H9 (cell line): Measurements from ENCODE around the gene TXNDC8. TPM values are rescaled to one million over a fixed set of nuclear protein-coding genes. Genes with fewer than 3 reads are reported as not detected.

ENCODE experiments used
- DNase-seq: peaks from one replicate; pipeline ENCODE4 v3.0.0-alpha.2; 2017
- H2AFZ ChIP-seq: one replicate; pipeline ENCODE4 v1.6.1; 2013; ENCODE audit warnings: mild to moderate bottlenecking, low read length, control low read depth, moderate library complexity
- H2AK5ac ChIP-seq: 2 replicates; pipeline ENCODE4 v1.6.1; 2013; ENCODE audit warnings: low read length, control low read depth, mixed read lengths; ENCODE audit not compliant: insufficient read length
- H2BK120ac ChIP-seq: one replicate; pipeline ENCODE4 v1.6.1; 2013; ENCODE audit warnings: low read depth, mild to moderate bottlenecking, low read length, control low read depth, inconsistent platforms; ENCODE audit not compliant: poor library complexity, severe bottlenecking
- H2BK12ac ChIP-seq: 2 replicates; pipeline ENCODE4 v1.6.1; 2013; ENCODE audit warnings: low read length, control low read depth, mixed read lengths, low read depth; ENCODE audit not compliant: insufficient read length
- H2BK15ac ChIP-seq: 2 replicates; pipeline ENCODE4 v1.6.1; 2013; ENCODE audit warnings: low read depth, low read length, control low read depth
- H2BK20ac ChIP-seq: one replicate; pipeline ENCODE4 v1.6.1; 2013; ENCODE audit warnings: low read depth, mild to moderate bottlenecking, low read length, control low read depth, inconsistent platforms; ENCODE audit not compliant: poor library complexity, severe bottlenecking
- H2BK5ac ChIP-seq: 2 replicates; pipeline ENCODE4 v1.6.1; 2013; ENCODE audit warnings: low read length, control low read depth, mixed read lengths; ENCODE audit not compliant: insufficient read length
- H3K14ac ChIP-seq: 2 replicates; pipeline ENCODE4 v1.6.1; 2013; ENCODE audit warnings: low read length, control low read depth; ENCODE audit not compliant: insufficient read depth
- H3K18ac ChIP-seq: 2 replicates; pipeline ENCODE4 v1.6.1; 2013; ENCODE audit warnings: low read depth, mild to moderate bottlenecking, mixed read lengths, low read length, control low read depth; ENCODE audit not compliant: insufficient read length
- H3K23ac ChIP-seq: 2 replicates; pipeline ENCODE4 v1.6.1; 2013; ENCODE audit warnings: low read length, control low read depth, mixed read lengths, low read depth; ENCODE audit not compliant: insufficient read length
- H3K23me2 ChIP-seq: 2 replicates; pipeline ENCODE4 v1.6.1; 2013; ENCODE audit warnings: low read depth, mild to moderate bottlenecking, mixed read lengths, low read length, control low read depth; ENCODE audit not compliant: insufficient read length, poor library complexity, severe bottlenecking
- H3K27ac ChIP-seq: 2 replicates; pipeline ENCODE4 v1.5.1; 2013; ENCODE audit warnings: low read length, control low read depth, mixed read lengths, low read depth; ENCODE audit not compliant: insufficient read length
- H3K27me3 ChIP-seq: 2 replicates; pipeline ENCODE4 v1.6.1; 2013; ENCODE audit warnings: low read length, control low read depth, inconsistent platforms; ENCODE audit not compliant: insufficient read depth
- H3K4ac ChIP-seq: 2 replicates; pipeline ENCODE4 v1.6.1; 2013; ENCODE audit warnings: low read depth, mild to moderate bottlenecking, control low read depth, inconsistent platforms, low read length, moderate library complexity
- H3K4me1 ChIP-seq: 2 replicates; pipeline ENCODE4 v1.6.1; 2013; ENCODE audit warnings: low read length, control low read depth, inconsistent platforms; ENCODE audit not compliant: insufficient read depth
- H3K4me2 ChIP-seq: 2 replicates; pipeline ENCODE4 v1.6.1; 2013; ENCODE audit warnings: low read length, control low read depth, mixed read lengths; ENCODE audit not compliant: insufficient read length, insufficient read depth
- H3K56ac ChIP-seq: 2 replicates; pipeline ENCODE4 v1.6.1; 2013; ENCODE audit warnings: low read depth, mild to moderate bottlenecking, mixed read lengths, low read length, control low read depth; ENCODE audit not compliant: insufficient read length
- H3K79me1 ChIP-seq: 2 replicates; pipeline ENCODE4 v1.6.1; 2013; ENCODE audit warnings: low read depth, mild to moderate bottlenecking, moderate library complexity, low read length, control low read depth, inconsistent platforms; ENCODE audit not compliant: insufficient read depth, poor library complexity, severe bottlenecking
- H3K79me2 ChIP-seq: 2 replicates; pipeline ENCODE4 v1.6.1; 2013; ENCODE audit warnings: low read length, control low read depth, inconsistent platforms; ENCODE audit not compliant: insufficient read depth
- H3K9ac ChIP-seq: 2 replicates; pipeline ENCODE4 v1.6.1; 2013; ENCODE audit warnings: low read length, control low read depth, mixed read lengths; ENCODE audit not compliant: insufficient read length; ENCODE audit errors: extremely low read depth
- H3K9me3 ChIP-seq: one replicate; pipeline ENCODE4 v1.6.1; 2013; ENCODE audit warnings: low read depth, low read length, inconsistent platforms; ENCODE audit not compliant: control insufficient read depth
- H3T11ph ChIP-seq: one replicate; pipeline ENCODE4 v1.6.1; 2013; ENCODE audit warnings: mild to moderate bottlenecking, low read length, control low read depth, inconsistent platforms
- H4K20me1 ChIP-seq: one replicate; pipeline ENCODE4 v1.6.1; 2013; ENCODE audit not compliant: control insufficient read depth, insufficient read length, insufficient read depth
- H4K5ac ChIP-seq: 2 replicates; pipeline ENCODE4 v1.6.1; 2013; ENCODE audit warnings: low read depth, mild to moderate bottlenecking, mixed read lengths, low read length, control low read depth; ENCODE audit not compliant: insufficient read length
- H4K8ac ChIP-seq: replicated peaks from 2 replicates; pipeline ENCODE4 v1.6.1; 2013; ENCODE audit warnings: low read length, control low read depth, mixed read lengths, low read depth; ENCODE audit not compliant: insufficient read length
- H4K91ac ChIP-seq: 2 replicates; pipeline ENCODE4 v1.6.1; 2013; ENCODE audit warnings: low read depth, mild to moderate bottlenecking, moderate library complexity, mixed read lengths, low read length, control low read depth; ENCODE audit not compliant: insufficient read length
- H3K27ac Mint-ChIP-seq, 3 experiments: 2 replicates in 2 of 3; 3 replicates in 1 of 3; pipeline ENCODE4 v1.8.0; 2020 to 2021; ENCODE audit warnings: mixed read lengths in 3 of 3, mild to moderate bottlenecking in 1 of 3, moderate library complexity in 1 of 3
- H3K27me3 Mint-ChIP-seq: 2 replicates; pipeline ENCODE4 v1.8.0; 2021; ENCODE audit warnings: low read depth, mild to moderate bottlenecking, moderate library complexity, mixed read lengths
- H3K36me3 Mint-ChIP-seq, 3 experiments: 2 replicates in 2 of 3; 3 replicates in 1 of 3; pipeline ENCODE4 v1.8.0; 2020 to 2021; ENCODE audit warnings: low read depth in 3 of 3, mixed read lengths in 3 of 3; ENCODE audit not compliant: insufficient read depth in 1 of 3
- H3K4me1 Mint-ChIP-seq, 2 experiments: 2 replicates each; pipeline ENCODE4 v1.8.0; 2020; ENCODE audit warnings: mixed read lengths in 2 of 2
- H3K4me3 Mint-ChIP-seq, 2 experiments: 2 replicates in 1 of 2; 3 replicates in 1 of 2; pipeline ENCODE4 v1.8.0; 2020 to 2021; ENCODE audit warnings: mild to moderate bottlenecking in 2 of 2, mixed read lengths in 2 of 2, moderate library complexity in 1 of 2
- H3K9me3 Mint-ChIP-seq, 2 experiments: 2 replicates in 1 of 2; 3 replicates in 1 of 2; pipeline ENCODE4 v1.8.0; 2020; ENCODE audit warnings: mild to moderate bottlenecking in 2 of 2, mixed read lengths in 2 of 2, moderate library complexity in 1 of 2
- CTCF ChIP-seq: fragments of 200-600 bp; sonication (generic); conservative IDR thresholded peaks from 3 replicates; pipeline ENCODE4 v1.8.0; 2021; ENCODE audit warnings: antibody characterized with exemption, mild to moderate bottlenecking
- WGBS: extraction: QIAGEN DNeasy Blood & Tissue Kit; methylation state at CpG from one replicate; pipeline ENCODE4 v1.1.7; 2013; ENCODE audit warnings: missing lambda C conversion rate, low lambda C conversion rate, mixed read lengths; ENCODE audit not compliant: insufficient read length; ENCODE audit errors: extremely low coverage; 5-methylcytosine and 5-hydroxymethylcytosine counted together
- total RNA-seq: library from RNA; stranded (reverse); gene quantifications from 2 replicates; pipeline ENCODE4 v1.2.1, GENCODE V29; 2021

Gene TXNDC8
- total RNA-seq, 1 experiment from 2014 or later, result not detected

GRCh38 chr9:110307191-110307590 lies 30.5 kb downstream of the TXNDC8 start:
- Histone ChIP-seq H4K8ac (no peak overlapping the region), H3K9ac (no peak overlapping the region), H3K4me1 (peaks cover 3% of the 10 kb centered on the region; the same call in 1 of the 2 replicates), H3K14ac (no peak overlapping the region), H3T11ph (no peak overlapping the region), H3K79me1 (no peaks in the 10 kb centered on the region), H3K79me2 (no peaks in the 10 kb centered on the region), H3K4ac (no peak overlapping the region), H4K91ac (no peak overlapping the region), H4K20me1 (no peaks in the 10 kb centered on the region), H3K27ac (no peak overlapping the region), H2AFZ (no peak overlapping the region), H3K23ac (no peak overlapping the region), H3K9me3 (no peaks in the 10 kb centered on the region), H2BK15ac (no peak overlapping the region), H3K4me2 (peak overlapping the region; percentile 21), H2AK5ac (no peak overlapping the region), H4K5ac (no peak overlapping the region), H2BK12ac (no peak overlapping the region), H3K27me3 (no peaks in the 10 kb centered on the region), H2BK20ac (no peak overlapping the region), H3K23me2 (no peaks in the 10 kb centered on the region), H3K18ac (no peak overlapping the region), H3K56ac (no peak overlapping the region), H2BK120ac (no peak overlapping the region), H2BK5ac (no peak overlapping the region)
- WGBS, result no CpG with 5 or more reads among the region's 1 CpG
- no peak for TF ChIP-seq CTCF
- peaks cover 3 to 8% of the 10 kb centered on the region in 2 experiments; a peak in 2 of 5 replicates for H3K9me3 Mint-ChIP-seq
- H3K27me3 Mint-ChIP-seq, result 0 out of 2 replicates have a peak, but pooled peaks cover 1% of the 10 kb centered on the region
- H3K36me3 Mint-ChIP-seq, result no peaks in the 10 kb centered on the region
- H3K4me1 Mint-ChIP-seq, result peaks cover 9 to 16% of the 10 kb centered on the region in 2 experiments
- no peak overlapping the region for H3K4me3 Mint-ChIP-seq
- H3K27ac Mint-ChIP-seq, result peak overlapping the region in 1 of 3 experiments; percentile 56; a peak in 1 of 7 replicates
- no peak for DNase-seq
